Coronary artery (tissue), 2 donors: ENCODE results near the gene RNASEH2A.

ENCODE experiments used
- DNase-seq: peaks from one replicate; pipeline ENCODE4 v3.0.0-alpha.2; 2017; ENCODE audit warnings: low spot score
- H3K27ac ChIP-seq, 2 donors: fragments of 200-600 bp; sonication (generic); one replicate each; pipeline ENCODE4 v1.5.1; 2016 to 2019
- H3K4me3 ChIP-seq: fragments of 200-600 bp; sonication (generic); 2 replicates; pipeline ENCODE4 v1.5.1; 2016; ENCODE audit warnings: mild to moderate bottlenecking, moderate library complexity
- CTCF ChIP-seq: fragments of 200-600 bp; sonication (generic); IDR thresholded peaks from one replicate; pipeline ENCODE4 v1.5.1; 2019; ENCODE audit warnings: antibody characterized with exemption

The RNASEH2A gene

GRCh38 chr19:12858041-12858928 is 51.9 kb downstream of the RNASEH2A start:
- Histone ChIP-seq H3K27ac (no peak overlapping the region), H3K4me3 (no peak overlapping the region)
- no peak for TF ChIP-seq CTCF
- no peak for DNase-seq

DNA sequence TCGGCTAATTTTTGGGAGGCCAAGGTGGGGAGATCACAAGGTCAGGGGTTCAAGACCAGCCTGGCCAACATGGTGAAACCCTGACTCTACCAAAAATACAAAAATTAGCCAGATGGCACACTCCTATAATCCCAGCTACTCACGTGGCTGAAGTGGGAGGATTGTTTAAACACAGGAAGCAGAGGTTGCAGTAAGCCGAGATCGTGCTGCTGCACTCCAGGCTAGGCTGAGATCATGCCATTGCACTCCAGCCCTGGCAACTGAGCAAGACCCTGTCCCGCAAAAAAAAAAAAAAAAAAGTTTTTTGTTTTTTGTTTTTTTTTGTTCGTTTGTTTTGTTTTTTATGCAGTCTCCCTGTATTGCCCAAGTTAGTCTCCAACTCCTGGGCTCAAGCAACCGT is 53.2 kb downstream of the RNASEH2A start:
- Histone ChIP-seq H3K27ac (no peak overlapping the region), H3K4me3 (no peak overlapping the region)
- DNase-seq: no peak
- TF ChIP-seq CTCF: no peak
